ENCODE results near the gene TMEM89.

Gene TMEM89

GRCh38 chr3:48595075-48595525, 26.5 kb downstream of the TMEM89 start, which contains the start of gene COL7A1:
TSS of gene COL7A1 (minus strand) at chr3:48595329. CDS start at chr3:48595159, 170 bp downstream.
- no peak for DNase-seq (ENCODE audit: low read depth)
- H3K4me3 ChIP-seq (ENCODE audit: low read depth, low read length), result peak within 1 kb of the TSS; percentile 41

- H3K4me3 ChIP-seq (ENCODE audit: low read depth, low read length), result peak overlapping the region; percentile 41
- no peak for DNase-seq (ENCODE audit: low read depth)
Measured at GRCh38 chr3:48594417-48595049, 27.0 kb downstream of the TMEM89 start.

- no peak for DNase-seq (ENCODE audit: low read depth)
- H3K4me3 ChIP-seq (ENCODE audit: low read depth, low read length), result no peak overlapping the region
Measured at GRCh38 chr3:48593337-48593736, 28.2 kb downstream of the TMEM89 start.

- DNase-seq (ENCODE audit: low read depth), result no peak
- no peak overlapping the region for H3K4me3 ChIP-seq (ENCODE audit: low read depth, low read length)
Measured at GRCh38 chr3:48592519-48593087, 29.0 kb downstream of the TMEM89 start.

- no peak for DNase-seq (ENCODE audit: low read depth)
- H3K4me3 ChIP-seq (ENCODE audit: low read depth, low read length), result no peak overlapping the region
Measured at GRCh38 chr3:48591886-48592518, 29.6 kb downstream of the TMEM89 start.

GRCh38 chr3:48591436-48591835, 30.1 kb downstream of the TMEM89 start:
- no peak for DNase-seq (ENCODE audit: low read depth)
- no peak overlapping the region for H3K4me3 ChIP-seq (ENCODE audit: low read depth, low read length)

- H3K4me3 ChIP-seq (ENCODE audit: low read depth, low read length), result no peak overlapping the region
Measured at GRCh38 chr3:48588230-48588629, 33.3 kb downstream of the TMEM89 start.

GRCh38 chr3:48587686-48588085, 33.9 kb downstream of the TMEM89 start:
- no peak overlapping the region for H3K4me3 ChIP-seq (ENCODE audit: low read depth, low read length)
- DNase-seq (ENCODE audit: low read depth), result no peak

More at GRCh38 chr3:48588230-48588629, 33.3 kb downstream of the TMEM89 start:
- no peak for DNase-seq (ENCODE audit: low read depth)

GRCh38 chr3:48585411-48585810, 36.2 kb downstream of the TMEM89 start:
- H3K4me3 ChIP-seq (ENCODE audit: low read depth, low read length), result no peak overlapping the region
- DNase-seq (ENCODE audit: low read depth), result no peak

GRCh38 chr3:48584836-48585235, 36.7 kb downstream of the TMEM89 start:
- no peak for DNase-seq (ENCODE audit: low read depth)
- H3K4me3 ChIP-seq (ENCODE audit: low read depth, low read length), result no peak overlapping the region

GRCh38 chr3:48581621-48582481, 39.7 kb downstream of the TMEM89 start:
- no peak overlapping the region for H3K4me3 ChIP-seq (ENCODE audit: low read depth, low read length)
- DNase-seq (ENCODE audit: low read depth), result no peak

GRCh38 chr3:48576647-48577046, 44.9 kb downstream of the TMEM89 start:
- H3K4me3 ChIP-seq (ENCODE audit: low read depth, low read length), result no peak overlapping the region
- DNase-seq (ENCODE audit: low read depth), result no peak

- no peak for DNase-seq (ENCODE audit: low read depth)
- H3K4me3 ChIP-seq (ENCODE audit: low read depth, low read length), result no peak overlapping the region
Measured at GRCh38 chr3:48575366-48575765, 46.2 kb downstream of the TMEM89 start.

- H3K4me3 ChIP-seq (ENCODE audit: low read depth, low read length), result no peak overlapping the region
- DNase-seq (ENCODE audit: low read depth), result no peak
Measured at GRCh38 chr3:48573973-48574585, 47.5 kb downstream of the TMEM89 start.

- DNase-seq (ENCODE audit: low read depth), result no peak
- H3K4me3 ChIP-seq (ENCODE audit: low read depth, low read length), result no peak overlapping the region
Measured at GRCh38 chr3:48572517-48572916, 49.1 kb downstream of the TMEM89 start.

- no peak for DNase-seq (ENCODE audit: low read depth)
- H3K4me3 ChIP-seq (ENCODE audit: low read depth, low read length), result no peak overlapping the region
Measured at GRCh38 chr3:48571938-48572337, 49.6 kb downstream of the TMEM89 start.

Measured in skeletal muscle cell (primary cell).